HepG2 (cell line): Measurements from ENCODE around the gene LEMD1. TPM values are rescaled to one million over a fixed set of nuclear protein-coding genes. Genes with fewer than 3 reads are reported as not detected.
A peak's percentile ranks its signal among the peaks of the same experiment; 100 is the strongest.
"Not testable (repeated sequence)": the region's sequence is repeated elsewhere in the genome, so short reads cannot be mapped to it uniquely, and the experiment has no call there.

ENCODE experiments used
- ATAC-seq: fragments of 200-7000 bp; cut with Tn5 transposase; 3 replicates; pipeline ENCODE4 v1.9.1; 2020; ENCODE audit warnings: mild to moderate bottlenecking, moderate library complexity
- BruUV-seq: library from RNA; stranded (reverse); fragments of 400-500 nt; replicated peaks from 2 replicates; lab custom pipeline; 2021; lab: Mats Ljungman, UMichigan
- CTCF ChIA-PET: fragments of 300-600 bp; formaldehyde crosslinking; extraction: SDS; loops from one replicate; lab custom pipeline; 2021; ENCODE audit warnings: low total read pairs, inconsistent platforms, low intra/inter-chr PET ratio; lab: Yijun Ruan, JAX
- POLR2A ChIA-PET: fragments of 350-600 bp; sonication (Branson Sonifier 250); formaldehyde crosslinking; loops from one replicate; lab custom pipeline; 2020; ENCODE audit warnings: antibody characterized with exemption, inconsistent platforms; lab: Yijun Ruan, JAX
- DNase-seq: peaks from one replicate; pipeline ENCODE4 v3.0.0-alpha.2; 2015; ENCODE audit warnings: low spot score
- FAIRE-seq: peaks from 3 replicates; lab custom pipeline; 2011; peaks lifted over from hg19 to GRCh38; lab: Jason Lieb, UNC
- H2AFZ ChIP-seq: one replicate; pipeline ENCODE4 v1.6.1; 2011; ENCODE audit warnings: low read length, inconsistent platforms
- H3K27ac ChIP-seq: fragments of 300-600 bp; 3 replicates; pipeline ENCODE4 v1.8.0; 2011; ENCODE audit warnings: mixed run types, mild to moderate bottlenecking, mixed read lengths, low read length, inconsistent platforms; ENCODE audit not compliant: insufficient read depth; ENCODE audit errors: extremely low read length
- H3K27me3 ChIP-seq, 2 experiments: fragments of 200-600 bp in 1 of 2; 2 replicates in 1 of 2; 3 replicates in 1 of 2; pipeline versions ENCODE4 v1.6.0 to v1.8.0; 2011; ENCODE audit warnings: low read length in 2 of 2, mild to moderate bottlenecking in 2 of 2, moderate library complexity in 2 of 2, inconsistent platforms in 1 of 2; ENCODE audit not compliant: insufficient read depth in 2 of 2, control insufficient read depth in 1 of 2
- H3K36me3 ChIP-seq, 2 experiments: fragments of 200-600 bp in 1 of 2; replicated peaks in 1 of 2; 2 replicates in 1 of 2; 3 replicates in 1 of 2; pipeline versions ENCODE4 v1.5.1 to v1.8.0; 2011; ENCODE audit warnings: low read length in 2 of 2, inconsistent platforms in 1 of 2; ENCODE audit not compliant: insufficient read depth in 2 of 2, control insufficient read depth in 1 of 2
- H3K4me1 ChIP-seq: 2 replicates; pipeline ENCODE4 v1.5.1; 2012; ENCODE audit warnings: low read length, inconsistent platforms; ENCODE audit not compliant: insufficient read depth
- H3K4me2 ChIP-seq: 2 replicates; pipeline ENCODE4 v1.6.0; 2011; ENCODE audit warnings: low read depth, low read length, inconsistent platforms
- H3K4me3 ChIP-seq, 3 experiments: fragments of 200-600 bp in 1 of 3; sonication (generic), shearing (Covaris generic) in 1 of 3; replicated peaks in 1 of 3; 2 replicates each; pipeline ENCODE4 v1.5.1; 2011 to 2016; ENCODE audit warnings: low read length in 3 of 3, inconsistent platforms in 2 of 3, low read depth in 2 of 3, mild to moderate bottlenecking in 2 of 3, control low read depth in 1 of 3, mixed read lengths in 1 of 3; ENCODE audit not compliant: insufficient read depth in 1 of 3
- H3K79me2 ChIP-seq: one replicate; pipeline ENCODE4 v1.6.1; 2011; ENCODE audit warnings: low read length, inconsistent platforms; ENCODE audit not compliant: insufficient read depth
- H3K9ac ChIP-seq: 2 replicates; pipeline ENCODE4 v1.6.0; 2011; ENCODE audit warnings: mild to moderate bottlenecking, low read depth, low read length, inconsistent platforms; ENCODE audit not compliant: insufficient read depth
- H3K9me3 ChIP-seq: 2 replicates; pipeline ENCODE4 v1.5.1; 2012; ENCODE audit warnings: mild to moderate bottlenecking, low read length
- H4K20me1 ChIP-seq: 2 replicates; pipeline ENCODE4 v1.6.0; 2011; ENCODE audit warnings: inconsistent platforms, mild to moderate bottlenecking, low read length, moderate library complexity; ENCODE audit not compliant: insufficient read depth
- ARID5B ChIP-seq: IDR thresholded peaks from 2 replicates; pipeline ENCODE4 v1.4.0; 2020; ENCODE audit warnings: mild to moderate bottlenecking, missing genetic modification reagents
- HNF4A ChIP-seq: sonication (generic); formaldehyde crosslinking; IDR thresholded peaks from 2 replicates; pipeline ENCODE4 v1.4.0; 2020; ENCODE audit warnings: missing genetic modification reagents
- PITX1 ChIP-seq: sonication (generic); formaldehyde crosslinking; IDR thresholded peaks from 2 replicates; pipeline ENCODE4 v1.5.1; 2020; ENCODE audit warnings: mild to moderate bottlenecking, missing genetic modification reagents
- TEAD3 ChIP-seq: optimal IDR thresholded peaks from 2 replicates; pipeline ENCODE3; 2016; ENCODE audit warnings: borderline replicate concordance
- ZMYM3 ChIP-seq: sonication (generic); formaldehyde crosslinking; IDR thresholded peaks from 2 replicates; pipeline ENCODE4 v1.5.1; 2020; ENCODE audit warnings: mild to moderate bottlenecking, missing genetic modification reagents
- ZNF121 ChIP-seq: sonication (generic); formaldehyde crosslinking; IDR thresholded peaks from 2 replicates; pipeline ENCODE4 v1.5.0; 2020; ENCODE audit warnings: mild to moderate bottlenecking, missing genetic modification reagents
- ZNF770 ChIP-seq: sonication (generic); formaldehyde crosslinking; IDR thresholded peaks from 2 replicates; pipeline ENCODE4 v1.5.0; 2020; ENCODE audit warnings: mild to moderate bottlenecking, missing genetic modification reagents
- WGBS: methylation state at CpG from one replicate; pipeline ENCODE4 v1.1.6; 2017; ENCODE audit warnings: low lambda C conversion rate; 5-methylcytosine and 5-hydroxymethylcytosine counted together
- in situ Hi-C: cut with HindIII; loops from 2 replicates; pipeline ENCODE4 v1.10.0; 2017; ENCODE audit warnings: low pct_unique_long_range_greater_than_20kb; ENCODE audit not compliant: extremely low pct_ligation_motif_present
- intact Hi-C: fragments of 100-400 bp; cut with micrococcal nuclease; formaldehyde crosslinking; loops from one replicate; pipeline ENCODE4 v1.10.0; 2022; ENCODE audit not compliant: unreplicated experiment
- polyA plus RNA-seq, 8 experiments: library from polyadenylated mRNA; depleted of rRNA in 3 of 8; stranded (reverse) in 7 of 8; unstranded in 1 of 8; fragments of >200 nt; fragmentation: Illumina TruSeq in 4 of 8; extraction: Trizol in 4 of 8; gene quantifications; 2 replicates each; pipeline versions ENCODE4 v1.2.1 to v1.2.3, GENCODE V29; 2011 to 2016; ENCODE audit warnings: low read depth in 4 of 8, missing spikeins in 1 of 8, mixed read lengths in 1 of 8; ENCODE audit not compliant: insufficient read depth in 1 of 8
- total RNA-seq, 5 experiments: library from RNA; depleted of rRNA; stranded (reverse); fragments of >200 nt; fragmentation: Illumina TruSeq; extraction: Trizol; gene quantifications; 2 replicates each; pipeline ENCODE4 v1.2.3, GENCODE V29; 2016; ENCODE audit warnings: low read depth in 1 of 5

The LEMD1 gene
- total and polyA plus RNA-seq, 2 of the 13 experiments (the other 11 are each of a cell fraction or from before 2014, with no cell fraction given) = 1.4 to 2.3 TPM

GRCh38 chr1:205382990-205383389 lies 38.9 kb downstream of the LEMD1 start:
- H2AFZ ChIP-seq, H3K9me3 ChIP-seq, in situ Hi-C loops, H4K20me1 ChIP-seq, DNase-seq, H3K9ac ChIP-seq, H3K27ac ChIP-seq, BruUV-seq, H3K79me2 ChIP-seq, CTCF ChIA-PET, H3K36me3 ChIP-seq: not testable (repeated sequence)
- peak; percentile 55; the same call in 2 of the 3 replicates for ATAC-seq
- 13% methylated on average over 3 of the region's 3 CpGs for WGBS
- H3K4me2 ChIP-seq = 0 out of 2 replicates have a peak overlapping the region, but pooled peaks have one; percentile 1
- TF ChIP-seq ARID5B (CRISPR knock-in tag) (0 out of 2 replicates have a peak, but pooled peaks have one; percentile 12), ZMYM3 (CRISPR knock-in tag) (peak; percentile 46; the same call in 1 of the 2 replicates), TEAD3 (CRISPR knock-in tag) (peak; percentile 69), ZNF770 (CRISPR knock-in tag) (peak; percentile 90), ZNF121 (CRISPR knock-in tag) (peak; percentile 96), HNF4A (peak; percentile 32; the same call in 1 of the 2 replicates), PITX1 (CRISPR knock-in tag) (peak; percentile 75)
- TF ChIP-seq, all 625 proteins: peak for 7; not testable (repeated sequence) for 618
- Histone ChIP-seq H3K4me1 (peaks cover 16% of the 10 kb centered on the region), H3K27me3 (peaks cover 0 to 31% of the 10 kb centered on the region in 2 experiments; a peak in 2 of 5 replicates)
- intact Hi-C loops, POLR2A ChIA-PET, H3K4me3 ChIP-seq: not testable (repeated sequence)
- peak; percentile 28 for FAIRE-seq
